HEK293 (cell line): ENCODE results near the gene WDR17.

Experiments
- BCL6B ChIP-seq: fragments of 450-650 bp; formaldehyde crosslinking; IDR thresholded peaks from 2 replicates; pipeline ENCODE4 v1.5.1; 2017; ENCODE audit warnings: missing biosample characterization, missing genetic modification characterization
- IKZF3 ChIP-seq: fragments of 450-650 bp; IDR thresholded peaks from 2 replicates; pipeline ENCODE4 v1.5.0; 2018; ENCODE audit warnings: missing biosample characterization, mild to moderate bottlenecking, missing genetic modification characterization, moderate library complexity
- MYNN ChIP-seq: fragments of 450-650 bp; formaldehyde crosslinking; IDR thresholded peaks from 2 replicates; pipeline ENCODE4 v1.5.1; 2016; ENCODE audit warnings: missing biosample characterization, missing genetic modification characterization, borderline replicate concordance
- PRDM10 ChIP-seq: fragments of 450-650 bp; formaldehyde crosslinking; IDR thresholded peaks from 2 replicates; pipeline ENCODE4 v1.5.1; 2016; ENCODE audit warnings: missing biosample characterization, missing genetic modification characterization
- REPIN1 ChIP-seq: fragments of 450-650 bp; formaldehyde crosslinking; IDR thresholded peaks from 2 replicates; pipeline ENCODE4 v1.5.1; 2017; ENCODE audit warnings: missing biosample characterization, missing genetic modification characterization, low read depth
- SALL2 ChIP-seq: fragments of 450-650 bp; formaldehyde crosslinking; IDR thresholded peaks from 2 replicates; pipeline ENCODE4 v1.5.0; 2017; ENCODE audit warnings: missing biosample characterization, mild to moderate bottlenecking, missing genetic modification characterization, borderline replicate concordance
- SP2 ChIP-seq: fragments of 450-650 bp; formaldehyde crosslinking; IDR thresholded peaks from 2 replicates; pipeline ENCODE4 v1.5.1; 2016; ENCODE audit warnings: missing biosample characterization, missing genetic modification characterization
- TRIM28 ChIP-seq: IDR thresholded peaks from 2 replicates; pipeline ENCODE4 v1.6.1; 2011; ENCODE audit warnings: low read length, control low read depth, borderline replicate concordance
- ZBTB17 ChIP-seq: fragments of 450-650 bp; formaldehyde crosslinking; IDR thresholded peaks from 2 replicates; pipeline ENCODE4 v1.5.1; 2016; ENCODE audit warnings: missing biosample characterization, missing genetic modification characterization
- ZBTB20 ChIP-seq: fragments of 450-650 bp; formaldehyde crosslinking; IDR thresholded peaks from 2 replicates; pipeline ENCODE4 v1.5.1; 2016; ENCODE audit warnings: missing biosample characterization, missing genetic modification characterization
- ZEB2 ChIP-seq: fragments of 450-650 bp; formaldehyde crosslinking; IDR thresholded peaks from 2 replicates; pipeline ENCODE4 v1.5.1; 2016; ENCODE audit warnings: missing biosample characterization, missing genetic modification characterization
- ZNF155 ChIP-seq: fragments of 450-650 bp; formaldehyde crosslinking; IDR thresholded peaks from 2 replicates; pipeline ENCODE4 v1.5.1; 2016; ENCODE audit warnings: missing biosample characterization, missing genetic modification characterization
- ZNF19 ChIP-seq: fragments of 450-650 bp; formaldehyde crosslinking; IDR thresholded peaks from 2 replicates; pipeline ENCODE4; 2016; ENCODE audit warnings: missing biosample characterization, missing genetic modification characterization, low read depth
- ZNF2 ChIP-seq: fragments of 450-650 bp; formaldehyde crosslinking; IDR thresholded peaks from 2 replicates; pipeline ENCODE4 v1.5.1; 2016; ENCODE audit warnings: missing biosample characterization, missing genetic modification characterization
- ZNF214 ChIP-seq: fragments of 450-650 bp; formaldehyde crosslinking; IDR thresholded peaks from 2 replicates; pipeline ENCODE4 v1.5.1; 2017; ENCODE audit warnings: missing biosample characterization, mild to moderate bottlenecking, missing genetic modification characterization, borderline replicate concordance
- ZNF23 ChIP-seq: fragments of 450-650 bp; formaldehyde crosslinking; IDR thresholded peaks from 2 replicates; pipeline ENCODE4 v1.5.1; 2016; ENCODE audit warnings: missing biosample characterization, missing genetic modification characterization, borderline replicate concordance
- ZNF37A ChIP-seq: fragments of 450-650 bp; IDR thresholded peaks from 2 replicates; pipeline ENCODE4 v1.5.1; 2018; ENCODE audit warnings: missing biosample characterization, missing genetic modification characterization
- ZNF530 ChIP-seq: fragments of 450-650 bp; formaldehyde crosslinking; IDR thresholded peaks from 2 replicates; pipeline ENCODE4 v1.5.1; 2016; ENCODE audit warnings: low read depth, missing biosample characterization, missing genetic modification characterization
- ZNF585B ChIP-seq: fragments of 450-650 bp; formaldehyde crosslinking; IDR thresholded peaks from 2 replicates; pipeline ENCODE4 v1.5.1; 2016; ENCODE audit warnings: missing biosample characterization, missing genetic modification characterization
- ZNF610 ChIP-seq: fragments of 450-650 bp; formaldehyde crosslinking; IDR thresholded peaks from 2 replicates; pipeline ENCODE4 v1.5.1; 2016; ENCODE audit warnings: missing biosample characterization, missing genetic modification characterization, borderline replicate concordance
- ZNF623 ChIP-seq: fragments of 450-650 bp; formaldehyde crosslinking; IDR thresholded peaks from 2 replicates; pipeline ENCODE4 v1.5.1; 2016; ENCODE audit warnings: missing biosample characterization, missing genetic modification characterization
- ZNF629 ChIP-seq: fragments of 450-650 bp; formaldehyde crosslinking; IDR thresholded peaks from 2 replicates; pipeline ENCODE4 v1.5.1; 2017; ENCODE audit warnings: missing biosample characterization, missing genetic modification characterization
- ZNF658 ChIP-seq: fragments of 450-650 bp; formaldehyde crosslinking; IDR thresholded peaks from 2 replicates; pipeline ENCODE4; 2016; ENCODE audit warnings: missing biosample characterization, missing genetic modification characterization
- ZNF660 ChIP-seq: fragments of 450-650 bp; IDR thresholded peaks from 2 replicates; pipeline ENCODE4 v1.5.1; 2018; ENCODE audit warnings: missing biosample characterization, mild to moderate bottlenecking, missing genetic modification characterization
- ZNF677 ChIP-seq: fragments of 450-650 bp; IDR thresholded peaks from 2 replicates; pipeline ENCODE4 v1.5.0; 2018; ENCODE audit warnings: missing biosample characterization, mild to moderate bottlenecking, missing genetic modification characterization, moderate library complexity
- ZNF776 ChIP-seq: fragments of 450-650 bp; formaldehyde crosslinking; IDR thresholded peaks from 2 replicates; pipeline ENCODE4 v1.5.0; 2017; ENCODE audit warnings: missing biosample characterization, missing genetic modification characterization, borderline replicate concordance
- ZNF785 ChIP-seq: fragments of 450-650 bp; formaldehyde crosslinking; IDR thresholded peaks from 2 replicates; pipeline ENCODE4 v1.5.1; 2016; ENCODE audit warnings: missing biosample characterization, missing genetic modification characterization
- ZNF830 ChIP-seq: fragments of 450-650 bp; IDR thresholded peaks from 2 replicates; pipeline ENCODE4 v1.5.0; 2018; ENCODE audit warnings: missing biosample characterization, missing genetic modification characterization, low read depth, mild to moderate bottlenecking, moderate library complexity
- ZSCAN4 ChIP-seq: fragments of 450-650 bp; formaldehyde crosslinking; IDR thresholded peaks from 2 replicates; pipeline ENCODE4 v1.5.1; 2017; ENCODE audit warnings: missing biosample characterization, missing genetic modification characterization
- ZXDB ChIP-seq: fragments of 450-650 bp; formaldehyde crosslinking; IDR thresholded peaks from 2 replicates; pipeline ENCODE4 v1.5.1; 2016; ENCODE audit warnings: missing biosample characterization, missing genetic modification characterization
- TF ChIP-seq, protein P1 (sequence below): fragments of 450-650 bp; formaldehyde crosslinking; IDR thresholded peaks from 2 replicates; pipeline ENCODE4 v1.5.1; 2016; ENCODE audit warnings: missing biosample characterization, missing genetic modification characterization

WDR17 gene

GRCh38 chr4:176065435-176066291, at the start of gene WDR17 (continued):
- TF ChIP-seq ZNF2 (tag by site-specific recombination), result no peak
- TF ChIP-seq ZNF629 (tag by site-specific recombination), result no peak
- no peak for TF ChIP-seq ZNF155 (tag by site-specific recombination)
- TF ChIP-seq BCL6B (tag by site-specific recombination), result peak; percentile 65; the same call in 1 of the 2 replicates
- TF ChIP-seq ZNF785 (tag by site-specific recombination), result no peak
- no peak for TF ChIP-seq ZNF23 (tag by site-specific recombination)
- TF ChIP-seq ZBTB20 (tag by site-specific recombination), result peak; percentile 39; the same call in 1 of the 2 replicates
- TF ChIP-seq ZNF660 (tag by site-specific recombination), result peak; percentile 70
- peak; percentile 82 for TF ChIP-seq SP2 (tag by site-specific recombination)
- TF ChIP-seq ZBTB17, result peak; percentile 61
- TF ChIP-seq ZNF830 (tag by site-specific recombination), result no peak
- TF ChIP-seq, protein P1, sequence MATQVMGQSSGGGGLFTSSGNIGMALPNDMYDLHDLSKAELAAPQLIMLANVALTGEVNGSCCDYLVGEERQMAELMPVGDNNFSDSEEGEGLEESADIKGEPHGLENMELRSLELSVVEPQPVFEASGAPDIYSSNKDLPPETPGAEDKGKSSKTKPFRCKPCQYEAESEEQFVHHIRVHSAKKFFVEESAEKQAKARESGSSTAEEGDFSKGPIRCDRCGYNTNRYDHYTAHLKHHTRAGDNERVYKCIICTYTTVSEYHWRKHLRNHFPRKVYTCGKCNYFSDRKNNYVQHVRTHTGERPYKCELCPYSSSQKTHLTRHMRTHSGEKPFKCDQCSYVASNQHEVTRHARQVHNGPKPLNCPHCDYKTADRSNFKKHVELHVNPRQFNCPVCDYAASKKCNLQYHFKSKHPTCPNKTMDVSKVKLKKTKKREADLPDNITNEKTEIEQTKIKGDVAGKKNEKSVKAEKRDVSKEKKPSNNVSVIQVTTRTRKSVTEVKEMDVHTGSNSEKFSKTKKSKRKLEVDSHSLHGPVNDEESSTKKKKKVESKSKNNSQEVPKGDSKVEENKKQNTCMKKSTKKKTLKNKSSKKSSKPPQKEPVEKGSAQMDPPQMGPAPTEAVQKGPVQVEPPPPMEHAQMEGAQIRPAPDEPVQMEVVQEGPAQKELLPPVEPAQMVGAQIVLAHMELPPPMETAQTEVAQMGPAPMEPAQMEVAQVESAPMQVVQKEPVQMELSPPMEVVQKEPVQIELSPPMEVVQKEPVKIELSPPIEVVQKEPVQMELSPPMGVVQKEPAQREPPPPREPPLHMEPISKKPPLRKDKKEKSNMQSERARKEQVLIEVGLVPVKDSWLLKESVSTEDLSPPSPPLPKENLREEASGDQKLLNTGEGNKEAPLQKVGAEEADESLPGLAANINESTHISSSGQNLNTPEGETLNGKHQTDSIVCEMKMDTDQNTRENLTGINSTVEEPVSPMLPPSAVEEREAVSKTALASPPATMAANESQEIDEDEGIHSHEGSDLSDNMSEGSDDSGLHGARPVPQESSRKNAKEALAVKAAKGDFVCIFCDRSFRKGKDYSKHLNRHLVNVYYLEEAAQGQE (tag by site-specific recombination), result peak; percentile 86
- no peak for TF ChIP-seq REPIN1 (tag by site-specific recombination)
- TF ChIP-seq ZNF776 (tag by site-specific recombination), result no peak
- TF ChIP-seq ZNF530 (tag by site-specific recombination), result no peak
- no peak for TF ChIP-seq ZNF677 (tag by site-specific recombination)
- no peak for TF ChIP-seq ZSCAN4 (tag by site-specific recombination)
- TF ChIP-seq ZEB2, result peak; percentile 35; the same call in 1 of the 2 replicates
- TF ChIP-seq ZNF19 (tag by site-specific recombination), result no peak
- TF ChIP-seq TRIM28, result no peak
- no peak for TF ChIP-seq SALL2 (tag by site-specific recombination)
- no peak for TF ChIP-seq ZNF214 (tag by site-specific recombination)
- TF ChIP-seq ZNF610, result no peak
- 0 out of 2 replicates have a peak, but pooled peaks have one; percentile 40 for TF ChIP-seq PRDM10 (tag by site-specific recombination)
- TF ChIP-seq MYNN (tag by site-specific recombination), result peak; percentile 88
- 0 out of 2 replicates have a peak, but pooled peaks have one; percentile 48 for TF ChIP-seq ZXDB (tag by site-specific recombination)
- no peak for TF ChIP-seq ZNF585B (tag by site-specific recombination)
- TF ChIP-seq ZNF37A (tag by site-specific recombination), result no peak
- TF ChIP-seq IKZF3, result 0 out of 2 replicates have a peak, but pooled peaks have one; percentile 41
- TF ChIP-seq ZNF658 (tag by site-specific recombination), result no peak
- TF ChIP-seq ZNF623, result no peak
